ENCODE results near the gene ZNF48.

Gene ZNF48

DNA sequence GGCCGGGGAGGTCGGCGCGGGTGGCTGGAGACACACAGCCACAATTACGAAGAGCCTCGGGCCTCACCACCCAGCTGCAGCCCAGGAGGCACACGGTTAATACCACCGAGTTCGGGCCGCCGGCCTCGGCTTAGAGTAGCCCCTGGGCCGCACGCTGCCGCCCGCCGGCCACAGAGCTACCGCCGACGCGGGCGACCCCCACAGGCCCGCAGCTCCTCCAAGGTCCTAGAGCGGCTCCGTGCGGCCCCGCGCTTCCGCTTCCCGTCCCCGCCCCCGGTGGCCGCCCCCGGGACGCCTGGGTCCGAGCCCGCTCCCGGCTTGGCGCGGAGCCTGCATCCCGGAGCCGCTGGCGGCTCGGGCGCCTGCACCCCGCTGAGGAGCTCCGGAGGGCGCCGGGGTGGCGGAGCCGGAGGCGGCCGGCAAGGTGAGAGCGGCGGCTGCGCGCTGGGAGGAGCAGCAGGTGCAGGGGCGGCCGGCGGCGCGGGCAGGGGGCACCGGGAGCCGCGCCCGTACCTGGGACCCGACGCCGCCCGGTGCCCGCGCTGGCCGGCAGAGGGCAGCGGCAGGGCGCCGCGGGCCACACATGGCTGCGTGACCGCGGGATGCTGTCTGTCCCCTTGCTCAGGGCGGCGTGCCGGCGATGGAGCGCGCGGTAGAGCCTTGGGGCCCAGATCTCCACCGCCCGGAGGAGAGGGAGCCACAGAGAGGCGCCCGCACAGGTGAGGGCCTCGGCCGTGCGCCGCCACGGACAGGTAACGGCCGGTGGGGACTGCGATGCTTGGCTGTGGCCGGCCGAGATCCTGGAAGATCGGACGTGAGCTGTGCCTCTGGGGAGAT lies at the start of gene ZNF48:
Gene ZNF48, plus strand, starts transcription at position 266 of the 837 bp plus-strand sequence. Its CDS starts 375 bp downstream, at position 641.
- peak; percentile 73 for DNase-seq (ENCODE audit: low read depth)
- H3K4me3 ChIP-seq (ENCODE audit: low read depth, low read length), result peak within 1 kb of the TSS; percentile 80

DNA sequence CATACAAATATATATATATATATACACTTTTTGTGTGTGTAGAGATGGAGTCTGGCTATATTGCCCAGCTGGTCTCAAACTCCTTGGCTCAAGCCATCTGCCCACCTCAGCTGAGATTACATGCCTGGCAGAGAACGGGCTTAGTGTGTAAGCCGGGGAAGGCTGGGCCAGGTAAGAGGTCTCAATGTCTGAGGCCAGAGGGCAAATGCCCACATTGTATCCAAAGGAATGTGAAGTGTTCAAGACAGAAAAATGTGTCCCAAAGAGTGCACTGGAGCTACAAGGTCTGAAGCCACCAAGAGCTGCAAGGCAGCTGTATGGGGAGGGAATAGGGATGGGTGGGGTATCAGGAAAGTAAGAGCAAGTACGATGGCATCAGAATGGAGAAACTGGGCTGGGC lies 48.9 kb upstream of the ZNF48 start:
- DNase-seq (ENCODE audit: low read depth), result no peak
- H3K4me3 ChIP-seq (ENCODE audit: low read depth, low read length), result no peak overlapping the region

- H3K4me3 ChIP-seq (ENCODE audit: low read depth, low read length), result no peak overlapping the region
- DNase-seq (ENCODE audit: low read depth), result no peak
Measured at GRCh38 chr16:30348113-30348512, 47.1 kb upstream of the ZNF48 start.

GRCh38 chr16:30348929-30349328 lies 46.3 kb upstream of the ZNF48 start:
- H3K4me3 ChIP-seq (ENCODE audit: low read depth, low read length), result no peak overlapping the region
- DNase-seq (ENCODE audit: low read depth), result no peak

GRCh38 chr16:30349675-30350074 lies 45.5 kb upstream of the ZNF48 start:
- no peak for DNase-seq (ENCODE audit: low read depth)
- H3K4me3 ChIP-seq (ENCODE audit: low read depth, low read length), result no peak overlapping the region

DNA sequence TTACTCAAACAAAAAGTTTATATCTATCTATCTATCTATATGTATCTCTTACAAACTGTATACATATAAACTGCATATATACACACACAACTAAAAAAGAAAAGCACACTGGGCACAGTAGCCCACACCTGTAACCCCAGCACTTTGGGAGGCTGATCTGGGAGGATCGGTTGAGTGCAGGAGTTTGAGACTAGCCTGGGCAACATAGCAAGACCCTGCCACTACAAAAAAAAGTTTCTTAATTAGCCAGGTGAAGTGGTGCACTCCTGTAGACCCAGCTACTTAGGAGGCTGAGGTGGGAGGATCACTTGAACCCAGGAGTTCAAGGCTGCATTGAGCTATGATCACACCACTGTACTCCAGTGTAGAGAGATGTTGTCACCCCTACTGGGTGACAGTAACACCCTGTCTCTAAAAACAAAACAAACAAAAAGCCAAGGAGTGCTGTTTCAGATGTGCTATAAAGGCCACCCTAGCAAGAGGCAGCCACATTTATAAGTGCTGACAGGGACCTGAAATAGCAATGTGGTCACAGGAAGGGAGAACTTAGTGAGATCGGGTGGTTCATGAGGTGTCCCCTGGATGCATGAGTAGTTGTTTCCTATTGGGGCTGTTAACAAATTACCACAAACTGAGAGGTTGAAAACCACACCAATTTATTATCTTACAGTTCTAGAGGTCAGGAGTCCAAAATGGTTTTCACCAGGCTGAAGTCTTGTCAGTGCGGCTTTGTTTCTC lies 44.9 kb upstream of the ZNF48 start:
- DNase-seq (ENCODE audit: low read depth), result no peak
- no peak overlapping the region for H3K4me3 ChIP-seq (ENCODE audit: low read depth, low read length)

GRCh38 chr16:30351001-30351441 lies 44.2 kb upstream of the ZNF48 start:
- DNase-seq (ENCODE audit: low read depth), result no peak
- H3K4me3 ChIP-seq (ENCODE audit: low read depth, low read length), result no peak overlapping the region

DNA sequence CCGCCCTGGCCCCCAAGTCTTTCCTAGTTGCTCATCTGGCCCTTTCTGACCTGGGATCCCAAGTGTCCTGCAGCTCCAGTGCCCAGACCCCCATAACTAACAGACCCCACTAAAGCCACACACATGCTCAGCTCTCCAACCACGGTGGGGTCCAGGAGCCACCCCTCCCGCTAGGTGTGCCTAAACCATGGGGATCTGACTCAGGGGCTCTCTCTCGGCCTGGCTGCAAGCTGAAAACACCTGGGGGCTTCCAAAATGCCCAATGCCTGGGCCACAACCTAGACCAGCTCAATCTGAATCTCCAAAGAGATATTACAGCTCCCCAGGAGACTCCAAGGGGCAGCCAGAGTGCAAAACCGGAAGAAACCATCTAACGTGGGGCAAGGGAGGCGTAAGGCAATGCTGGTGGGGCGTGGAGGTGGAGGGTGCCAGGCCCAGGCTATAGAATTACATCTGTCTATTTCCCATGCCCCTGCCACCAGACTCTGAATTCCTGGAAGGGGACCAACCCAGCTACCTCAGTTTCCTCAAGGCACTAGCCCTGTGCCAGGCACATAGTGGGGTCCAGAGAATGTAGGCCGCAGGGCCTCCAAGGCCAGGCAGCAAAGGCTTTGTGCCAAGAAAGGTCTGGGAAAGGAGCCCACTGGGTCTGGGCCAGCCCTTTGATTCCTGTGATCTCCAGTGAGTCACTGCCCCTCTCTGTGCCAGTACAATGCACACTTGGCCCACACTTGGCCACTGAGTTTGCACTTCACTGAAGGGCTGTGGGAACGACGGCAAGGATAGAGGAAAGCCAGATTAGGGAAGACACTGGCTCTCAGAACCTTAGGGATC lies 43.4 kb upstream of the ZNF48 start:
- no peak overlapping the region for H3K4me3 ChIP-seq (ENCODE audit: low read depth, low read length)
- DNase-seq (ENCODE audit: low read depth), result peak; percentile 76

- no peak overlapping the region for H3K4me3 ChIP-seq (ENCODE audit: low read depth, low read length)
- DNase-seq (ENCODE audit: low read depth), result no peak
Measured at GRCh38 chr16:30352488-30353401, 42.5 kb upstream of the ZNF48 start.

DNA sequence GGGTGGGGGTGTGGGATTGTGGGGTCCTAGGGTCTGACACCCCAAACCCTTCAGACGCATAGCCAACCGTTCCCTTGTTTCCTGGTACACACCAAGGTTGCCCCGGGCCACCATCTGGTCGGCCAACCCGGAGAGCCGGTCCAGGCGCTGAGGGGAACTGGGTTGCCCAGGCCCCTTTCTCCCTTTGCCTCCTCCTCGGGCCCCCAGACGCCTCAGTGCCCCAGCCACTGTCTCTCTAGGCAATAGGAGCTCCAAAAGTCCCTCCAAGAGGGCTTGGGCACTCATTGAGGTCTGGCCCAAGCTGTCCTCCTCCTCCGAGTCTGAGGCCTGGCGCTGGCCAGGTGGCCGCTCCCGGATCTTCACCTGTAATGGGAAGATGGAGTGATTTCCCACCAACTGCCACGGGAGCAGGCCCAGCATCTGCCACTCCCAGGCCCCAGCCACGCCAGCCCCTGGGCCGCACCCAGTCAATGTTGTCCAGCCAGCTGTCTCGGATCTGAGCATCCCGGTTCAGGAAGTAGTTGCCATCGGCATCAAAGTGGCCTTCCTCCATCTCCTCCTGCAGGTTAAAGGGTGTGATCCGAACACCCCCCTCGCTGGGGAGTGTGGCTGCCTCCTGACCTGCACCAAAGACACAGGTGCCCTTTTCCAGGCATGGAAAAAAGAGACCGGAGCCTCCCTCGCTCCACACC lies 41.6 kb upstream of the ZNF48 start:
- peak overlapping the region; percentile 82 for H3K4me3 ChIP-seq (ENCODE audit: low read depth, low read length)
- DNase-seq (ENCODE audit: low read depth), result no peak

GRCh38 chr16:30354423-30355143 lies 40.6 kb upstream of the ZNF48 start:
- DNase-seq (ENCODE audit: low read depth), result no peak
- H3K4me3 ChIP-seq (ENCODE audit: low read depth, low read length), result peak overlapping the region; percentile 82

DNA sequence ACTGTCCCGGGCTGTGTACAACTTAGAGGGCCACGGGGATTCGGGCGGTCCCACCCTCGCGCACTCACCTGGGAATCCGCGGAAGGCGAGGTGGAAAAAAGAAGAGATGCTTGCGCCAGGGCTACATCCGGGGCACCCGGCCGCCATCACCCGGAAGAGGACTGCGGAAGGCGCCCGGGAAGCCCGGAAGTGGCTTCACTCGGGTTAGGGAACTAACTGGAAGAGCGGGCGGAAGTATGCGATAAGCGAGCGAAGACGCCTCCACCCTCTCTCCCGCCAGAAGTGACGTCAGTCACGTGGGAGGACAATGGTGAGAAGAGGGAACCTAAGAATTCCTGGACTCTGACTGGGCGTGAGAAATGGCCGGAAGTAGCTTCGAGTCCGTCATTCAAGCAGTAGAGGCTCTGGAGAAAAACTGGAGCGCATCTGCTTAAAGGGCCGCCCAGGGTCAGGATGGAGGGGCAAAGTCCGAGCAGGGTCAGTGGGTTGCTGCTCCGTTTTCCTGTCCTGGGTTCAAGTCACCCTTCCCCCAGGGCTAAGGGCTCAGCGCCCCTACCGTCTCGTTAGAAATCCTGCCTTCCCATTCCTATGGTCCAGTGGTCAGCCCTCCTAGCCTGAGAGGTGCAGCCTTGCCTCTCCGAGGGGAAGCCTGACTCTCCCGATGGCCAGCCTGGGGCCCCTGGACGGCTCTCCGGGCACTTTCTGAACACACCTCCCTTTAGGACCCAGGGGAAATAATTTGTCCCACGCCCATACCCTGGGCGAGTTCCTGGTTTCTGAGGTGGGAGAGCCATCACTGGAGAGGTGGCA lies 39.9 kb upstream of the ZNF48 start, which contains the start of gene CD2BP2:
Gene CD2BP2, minus strand, starts transcription at position 165 of the 810 bp plus-strand sequence. CDS start 627 bp downstream, outside the sequence.
- H3K4me3 ChIP-seq (ENCODE audit: low read depth, low read length), result peak within 1 kb of the TSS; percentile 82

DNA sequence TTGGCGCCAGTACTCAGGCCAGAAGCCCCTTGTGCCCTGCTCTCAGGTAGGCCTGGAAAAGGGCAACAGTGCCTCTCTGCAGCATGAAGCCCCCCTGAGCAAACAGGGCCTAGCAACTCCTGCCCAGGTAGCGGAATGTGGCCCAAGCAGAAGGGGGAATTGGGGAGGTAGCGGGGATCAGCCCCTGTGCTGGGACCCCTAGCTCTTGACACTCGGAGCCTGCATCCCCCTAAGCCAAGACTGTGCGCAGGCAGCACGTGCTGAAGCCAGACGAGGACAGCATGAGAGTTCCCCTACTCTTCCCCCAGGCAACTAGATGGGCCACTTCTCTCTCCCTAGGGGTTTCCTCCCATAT lies 39.3 kb upstream of the ZNF48 start:
- no peak for DNase-seq (ENCODE audit: low read depth)
- H3K4me3 ChIP-seq (ENCODE audit: low read depth, low read length), result peak overlapping the region; percentile 82

More for the DNA sequence above, 39.9 kb upstream of the ZNF48 start, which contains the start of gene CD2BP2:
- DNase-seq (ENCODE audit: low read depth), result peak; percentile 99

DNA sequence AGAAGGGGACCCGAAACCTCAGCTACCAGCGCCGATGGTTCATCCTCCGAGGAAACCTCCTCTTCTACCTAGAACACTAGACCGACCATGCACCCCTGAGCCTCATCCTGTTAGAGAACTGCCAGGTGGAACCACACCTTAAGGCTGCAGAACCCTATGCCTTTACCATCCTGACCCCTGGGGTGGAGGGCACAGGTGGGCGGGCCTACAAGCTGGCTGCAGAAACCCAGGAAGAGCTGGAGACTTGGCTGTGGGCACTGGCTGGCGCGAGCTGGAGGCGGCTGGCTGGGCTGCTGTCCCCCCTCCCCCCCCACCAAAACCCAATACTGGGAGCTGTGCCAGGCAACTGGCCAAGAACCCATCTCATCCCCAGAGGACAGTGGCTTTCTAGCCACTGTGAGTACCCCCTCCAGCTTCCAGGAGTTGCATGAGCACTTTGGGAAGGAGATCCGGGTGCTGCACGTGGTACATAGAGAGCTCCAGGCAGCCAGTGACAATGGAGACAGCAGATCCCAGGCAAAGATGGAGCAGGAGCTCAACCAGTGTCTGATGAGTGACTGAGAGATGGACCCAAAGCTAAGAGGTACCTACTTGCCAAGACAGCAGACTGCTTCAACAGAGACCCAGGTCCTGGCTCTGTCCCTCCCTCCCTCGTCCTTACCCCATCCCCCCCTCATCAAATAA lies 38.7 kb upstream of the ZNF48 start:
- DNase-seq (ENCODE audit: low read depth), result no peak
- H3K4me3 ChIP-seq (ENCODE audit: low read depth, low read length), result no peak overlapping the region

DNA sequence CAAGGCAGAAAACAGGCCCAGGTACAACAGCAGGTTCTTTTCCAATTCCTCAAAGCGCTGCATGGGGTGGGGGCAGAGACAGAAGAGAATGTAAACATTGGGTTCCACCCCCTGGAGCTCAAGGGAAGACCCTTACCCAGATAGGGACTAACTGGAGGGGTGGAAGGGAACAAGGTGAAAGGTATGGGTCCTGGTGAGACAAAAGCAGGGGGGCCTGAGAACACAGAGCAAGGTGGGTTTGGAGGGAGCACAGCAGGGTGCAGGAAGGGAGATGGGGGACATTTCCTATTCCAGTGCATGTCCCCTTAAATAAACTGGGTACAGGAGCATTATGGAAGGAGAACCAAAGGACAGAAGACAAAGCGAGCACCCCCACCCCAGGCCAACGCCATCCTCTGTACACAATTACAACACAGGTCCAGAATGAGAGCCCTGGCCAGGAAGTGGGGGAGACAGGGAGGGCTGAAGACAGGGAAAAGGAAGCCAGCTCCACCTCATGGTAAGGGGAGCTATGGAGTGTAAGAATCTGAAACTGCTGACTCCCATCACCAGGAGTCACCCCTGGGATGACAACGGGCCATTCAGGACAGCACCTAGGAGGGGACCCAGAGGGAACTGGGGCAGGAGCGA lies 38.0 kb upstream of the ZNF48 start:
- H3K4me3 ChIP-seq (ENCODE audit: low read depth, low read length), result no peak overlapping the region
- DNase-seq (ENCODE audit: low read depth), result no peak
